NCI-H1092 (cell line): ENCODE measurements around the gene PROX1.

ENCODE experiments used
- DNase-seq: peaks from one replicate; lab custom pipeline; 2025; lab: John Stamatoyannopoulos, UW

The PROX1 gene

DNA sequence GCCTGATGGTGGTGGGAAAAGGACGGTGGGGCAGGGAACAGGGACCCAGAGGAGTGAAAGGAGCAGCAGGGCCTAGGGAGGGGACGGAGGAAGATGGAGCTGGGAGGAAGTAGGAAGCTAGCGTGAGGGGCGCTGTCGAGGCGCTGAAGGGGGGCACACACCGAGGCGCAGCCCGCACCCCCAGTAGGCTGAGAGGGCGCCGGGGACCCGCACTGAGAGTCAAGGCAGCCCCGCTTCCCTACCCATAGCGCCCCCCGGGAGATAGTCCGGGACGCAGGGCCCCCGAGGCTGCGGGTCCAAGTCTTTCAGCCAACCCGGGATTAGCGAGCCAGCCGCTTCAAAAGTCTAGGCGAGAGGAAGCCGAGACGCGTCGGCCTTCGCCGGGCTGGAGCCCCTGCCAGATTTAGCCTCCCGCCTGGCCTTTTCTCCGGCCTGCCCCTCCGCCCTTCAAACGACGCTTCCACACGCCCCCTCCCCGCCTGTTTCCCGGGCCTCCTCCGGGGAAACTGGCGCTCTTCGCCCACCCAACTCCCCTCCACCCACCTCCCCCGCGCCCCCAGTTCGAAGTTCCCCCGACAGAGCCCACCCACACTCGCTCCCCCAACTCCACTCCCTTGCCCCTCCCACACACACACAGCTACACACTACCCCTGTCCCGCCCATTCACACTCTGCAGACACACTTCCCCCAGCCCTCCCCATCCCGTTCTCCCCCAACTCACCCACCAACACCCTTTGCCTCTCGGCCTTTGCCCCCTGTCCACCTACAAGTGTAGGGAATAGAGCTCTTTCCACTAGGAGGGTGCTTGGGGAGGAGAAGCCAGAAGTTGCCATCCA lies 7.8 kb upstream of the PROX1 start:
- no peak for DNase-seq

- DNase-seq = no peak
These were observed 6.9 kb upstream of the PROX1 start for GRCh38 chr1:213980906-213981305.

GRCh38 chr1:213982289-213982671 lies 5.5 kb upstream of the PROX1 start:
- DNase-seq = no peak

DNA sequence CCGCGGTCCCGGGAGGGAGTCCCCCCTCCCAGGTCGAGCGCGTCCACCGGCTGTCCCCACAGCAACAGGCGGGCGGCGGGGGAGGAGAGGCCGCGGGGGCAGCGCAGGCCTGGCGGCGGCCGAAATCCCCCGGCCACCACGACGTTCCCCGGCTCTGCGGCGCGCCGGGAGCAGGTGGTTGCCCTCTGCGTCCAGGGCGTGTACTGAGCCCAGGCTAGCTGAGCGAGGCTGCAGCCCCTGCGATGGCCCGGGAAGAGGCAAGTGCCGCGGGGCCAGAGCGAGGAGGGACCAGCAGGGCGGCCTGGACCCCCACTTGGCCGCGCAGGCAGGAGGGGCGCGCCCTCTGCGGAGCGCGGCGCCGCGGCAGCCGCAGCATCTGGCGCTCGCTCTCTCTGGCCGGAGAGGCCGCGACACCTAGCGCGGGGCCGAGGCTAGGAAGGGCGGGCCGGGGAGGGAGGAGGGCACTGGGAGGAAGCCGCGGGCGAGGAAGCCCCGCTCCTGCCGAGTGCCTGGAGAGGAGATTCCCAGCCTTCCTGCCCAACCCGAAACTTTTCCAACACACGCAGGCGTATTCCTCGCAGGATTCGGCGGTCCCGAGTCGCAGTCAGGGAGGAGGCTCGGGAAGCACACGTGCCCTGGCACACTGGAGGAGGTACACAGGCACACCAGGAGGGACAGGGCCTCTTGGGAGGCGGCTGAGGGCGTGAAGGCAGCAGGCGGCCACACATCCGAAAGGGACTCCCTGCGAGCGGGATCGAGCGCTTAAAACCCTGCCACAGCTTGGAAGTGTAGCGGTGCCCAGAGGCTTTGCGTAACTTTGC lies 4.9 kb upstream of the PROX1 start:
- peak; percentile 71 for DNase-seq

- peak; percentile 14 for DNase-seq
These were observed 4.0 kb upstream of the PROX1 start for GRCh38 chr1:213983493-213984386.

- DNase-seq = no peak
These were observed 3.2 kb upstream of the PROX1 start for GRCh38 chr1:213984387-213985208.

GRCh38 chr1:213985209-213986019 lies 2.4 kb upstream of the PROX1 start:
- DNase-seq = no peak

- no peak for DNase-seq
These were observed 1.5 kb upstream of the PROX1 start for GRCh38 chr1:213986020-213986924.

DNA sequence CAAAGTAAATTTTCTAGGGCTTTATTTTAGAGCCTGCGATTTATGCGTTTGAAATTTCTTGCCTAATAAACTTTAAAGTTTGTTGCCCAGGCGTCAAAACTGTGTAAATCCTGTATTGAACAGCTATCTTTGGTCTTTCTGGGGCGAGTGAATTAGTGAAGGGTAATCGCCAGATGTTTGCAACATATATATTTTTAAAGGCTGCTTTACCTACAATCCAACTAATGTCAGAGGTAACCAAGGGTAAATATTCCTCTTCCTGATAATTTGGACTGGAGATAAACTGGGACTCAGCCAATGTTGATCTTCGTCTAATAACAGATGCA lies 885 bp upstream of the PROX1 start:
- DNase-seq = no peak

DNA sequence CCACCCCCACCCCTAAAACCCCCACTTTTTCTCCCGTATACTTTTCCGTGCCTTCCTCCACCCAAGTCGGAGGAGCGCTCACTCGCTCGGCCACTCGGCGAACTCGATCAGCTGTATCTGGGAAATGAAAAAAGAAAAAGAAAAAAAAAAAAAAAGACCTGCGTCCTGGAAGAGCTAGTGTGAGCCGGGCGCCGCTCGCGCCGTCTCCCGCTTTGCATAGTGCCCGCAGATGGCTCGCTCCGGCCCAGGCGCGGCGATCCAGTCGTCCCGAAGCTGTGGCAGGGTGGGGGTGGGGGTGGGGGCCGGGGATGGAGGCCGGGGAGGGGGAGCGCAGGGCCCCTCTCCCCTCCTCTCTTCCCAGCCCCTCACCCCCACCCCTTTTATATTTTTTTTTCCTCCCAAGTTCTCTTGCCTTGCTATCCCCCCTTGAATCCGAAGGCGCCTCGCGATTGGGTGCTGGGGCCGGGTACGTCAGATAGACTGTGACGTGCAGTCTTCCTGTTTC lies 299 bp upstream of the PROX1 start:
- DNase-seq = peak; percentile 80

- no peak for DNase-seq
These were observed 781 bp downstream of the PROX1 start for GRCh38 chr1:213988507-213989001.

DNA sequence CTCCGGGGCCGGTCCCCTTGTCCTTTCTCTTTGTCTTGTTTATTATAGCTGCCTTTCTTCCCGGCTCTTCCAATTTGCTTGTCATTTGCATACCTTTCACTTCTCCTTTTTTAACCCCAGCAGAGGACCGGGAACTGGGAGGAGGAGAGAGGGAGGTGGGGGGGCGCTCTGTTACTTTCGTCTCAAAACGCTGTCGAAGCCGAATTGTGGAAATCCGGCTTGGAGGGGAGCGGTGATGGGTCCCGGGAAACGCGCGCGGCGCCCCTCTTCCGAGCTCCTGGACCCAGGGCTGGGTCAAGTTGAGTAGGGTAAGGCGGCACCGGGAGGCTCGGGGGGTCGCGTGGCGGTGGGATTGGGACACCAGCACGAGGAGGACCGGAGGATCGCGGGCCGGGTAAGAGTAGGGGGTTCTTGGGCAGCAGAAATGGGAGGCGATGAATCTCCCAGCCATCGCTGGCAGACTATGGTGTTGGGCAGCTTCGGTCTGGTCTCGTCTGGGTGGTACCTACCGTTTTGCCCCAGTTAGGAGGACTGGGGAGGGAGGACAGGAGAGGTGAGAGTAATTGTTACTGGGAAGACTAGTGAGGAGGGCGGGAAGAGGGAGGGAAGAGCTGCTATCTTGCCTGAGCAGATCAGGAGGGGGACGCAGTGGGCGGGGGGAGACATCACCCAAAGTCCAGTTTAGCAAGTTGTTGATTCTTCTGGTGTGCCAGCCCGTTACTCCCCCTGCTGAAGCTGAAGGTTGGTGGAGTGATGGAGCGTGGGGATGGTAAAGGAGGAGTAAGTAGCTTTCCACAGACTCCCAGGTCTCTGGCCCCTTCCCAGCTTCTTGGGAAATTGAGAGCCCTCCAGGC lies 1.5 kb downstream of the PROX1 start:
- DNase-seq = peak; percentile 42

- peak; percentile 22 for DNase-seq
These were observed 6.2 kb downstream of the PROX1 start for GRCh38 chr1:213993929-213994328.

GRCh38 chr1:213994888-213995287 lies 7.1 kb downstream of the PROX1 start:
- DNase-seq = peak; percentile 54

- DNase-seq = no peak
These were observed 7.8 kb downstream of the PROX1 start for GRCh38 chr1:213995603-213996002.

DNA sequence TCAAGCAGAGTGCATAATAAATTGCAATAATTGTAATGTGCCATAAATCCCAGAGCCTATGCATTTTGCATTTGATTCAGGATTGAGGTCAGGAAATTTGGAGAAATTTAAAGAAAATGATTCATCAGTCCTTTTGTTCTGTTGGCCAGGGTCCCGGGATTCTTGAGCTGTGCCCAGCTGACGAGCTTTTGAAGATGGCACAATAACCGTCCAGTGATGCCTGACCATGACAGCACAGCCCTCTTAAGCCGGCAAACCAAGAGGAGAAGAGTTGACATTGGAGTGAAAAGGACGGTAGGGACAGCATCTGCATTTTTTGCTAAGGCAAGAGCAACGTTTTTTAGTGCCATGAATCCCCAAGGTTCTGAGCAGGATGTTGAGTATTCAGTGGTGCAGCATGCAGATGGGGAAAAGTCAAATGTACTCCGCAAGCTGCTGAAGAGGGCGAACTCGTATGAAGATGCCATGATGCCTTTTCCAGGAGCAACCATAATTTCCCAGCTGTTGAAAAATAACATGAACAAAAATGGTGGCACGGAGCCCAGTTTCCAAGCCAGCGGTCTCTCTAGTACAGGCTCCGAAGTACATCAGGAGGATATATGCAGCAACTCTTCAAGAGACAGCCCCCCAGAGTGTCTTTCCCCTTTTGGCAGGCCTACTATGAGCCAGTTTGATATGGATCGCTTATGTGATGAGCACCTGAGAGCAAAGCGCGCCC lies 8.7 kb downstream of the PROX1 start:
- DNase-seq = peak; percentile 84

DNA sequence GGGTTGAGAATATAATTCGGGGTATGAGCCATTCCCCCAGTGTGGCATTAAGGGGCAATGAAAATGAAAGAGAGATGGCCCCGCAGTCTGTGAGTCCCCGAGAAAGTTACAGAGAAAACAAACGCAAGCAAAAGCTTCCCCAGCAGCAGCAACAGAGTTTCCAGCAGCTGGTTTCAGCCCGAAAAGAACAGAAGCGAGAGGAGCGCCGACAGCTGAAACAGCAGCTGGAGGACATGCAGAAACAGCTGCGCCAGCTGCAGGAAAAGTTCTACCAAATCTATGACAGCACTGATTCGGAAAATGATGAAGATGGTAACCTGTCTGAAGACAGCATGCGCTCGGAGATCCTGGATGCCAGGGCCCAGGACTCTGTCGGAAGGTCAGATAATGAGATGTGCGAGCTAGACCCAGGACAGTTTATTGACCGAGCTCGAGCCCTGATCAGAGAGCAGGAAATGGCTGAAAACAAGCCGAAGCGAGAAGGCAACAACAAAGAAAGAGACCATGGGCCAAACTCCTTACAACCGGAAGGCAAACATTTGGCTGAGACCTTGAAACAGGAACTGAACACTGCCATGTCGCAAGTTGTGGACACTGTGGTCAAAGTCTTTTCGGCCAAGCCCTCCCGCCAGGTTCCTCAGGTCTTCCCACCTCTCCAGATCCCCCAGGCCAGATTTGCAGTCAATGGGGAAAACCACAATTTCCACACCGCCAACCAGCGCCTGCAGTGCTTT lies 9.4 kb downstream of the PROX1 start:
- DNase-seq = no peak
